Mesothelial cell of epicardium (in vitro differentiated cells): ENCODE results near the gene BAZ2B. TPM values are rescaled to one million over a fixed set of nuclear protein-coding genes. Genes with fewer than 3 reads are reported as not detected.

ENCODE experiments used
- DNase-seq, 2 experiments: peaks; one replicate each; pipeline ENCODE4 v3.0.0; 2021; ENCODE audit warnings: low spot score in 2 of 2; ENCODE audit not compliant: unreplicated experiment in 2 of 2
- H3K27ac Mint-ChIP-seq: 2 replicates; pipeline ENCODE4 v1.8.0; 2021; ENCODE audit warnings: mixed read lengths
- H3K27me3 Mint-ChIP-seq: 2 replicates; pipeline ENCODE4 v1.8.0; 2021; ENCODE audit warnings: low read depth, mixed read lengths
- H3K36me3 Mint-ChIP-seq: 2 replicates; pipeline ENCODE4 v1.8.0; 2021; ENCODE audit warnings: mixed read lengths
- H3K4me1 Mint-ChIP-seq: 2 replicates; pipeline ENCODE4 v1.8.0; 2021; ENCODE audit warnings: mixed read lengths
- H3K4me3 Mint-ChIP-seq: 2 replicates; pipeline ENCODE4 v1.8.0; 2021; ENCODE audit warnings: mild to moderate bottlenecking, moderate library complexity, mixed read lengths
- H3K9me3 Mint-ChIP-seq: 2 replicates; pipeline ENCODE4 v1.8.0; 2021; ENCODE audit warnings: mixed read lengths
- CTCF ChIP-seq: fragments of 200-600 bp; sonication (generic); IDR thresholded peaks from one replicate; pipeline ENCODE4 v1.5.0; 2021; ENCODE audit warnings: antibody characterized with exemption; ENCODE audit not compliant: unreplicated experiment
- total RNA-seq: library from RNA; stranded (reverse); gene quantifications from 3 replicates; pipeline ENCODE4 v1.2.1, GENCODE V29; 2021

The BAZ2B gene
- total RNA-seq, 1 donor from 2014 or later, result 141 TPM

GRCh38 chr2:159497256-159497655 lies 119.1 kb downstream of the BAZ2B start:
- Mint-ChIP-seq H3K9me3 (peaks cover 12% of the 10 kb centered on the region), H3K4me3 (no peak overlapping the region), H3K36me3 (peaks cover 24% of the 10 kb centered on the region), H3K27ac (peak overlapping the region; percentile 74), H3K4me1 (no peaks in the 10 kb centered on the region), H3K27me3 (no peaks in the 10 kb centered on the region)
- DNase-seq, result no peak
- TF ChIP-seq CTCF, result no peak

- no peaks in the 10 kb centered on the region for H3K27me3 Mint-ChIP-seq
- DNase-seq, result no peak
- H3K4me1 Mint-ChIP-seq, result no peaks in the 10 kb centered on the region
- H3K27ac Mint-ChIP-seq, result no peak overlapping the region
- TF ChIP-seq CTCF, result no peak
- H3K36me3 Mint-ChIP-seq, result peaks cover 6% of the 10 kb centered on the region
- H3K4me3 Mint-ChIP-seq, result no peak overlapping the region
- H3K9me3 Mint-ChIP-seq, result peaks cover 4% of the 10 kb centered on the region
Measured at GRCh38 chr2:159489476-159489875, 126.9 kb downstream of the BAZ2B start.

- Mint-ChIP-seq H3K27me3 (no peaks in the 10 kb centered on the region), H3K27ac (no peak overlapping the region), H3K4me1 (no peaks in the 10 kb centered on the region), H3K4me3 (no peak overlapping the region), H3K36me3 (peaks cover 2% of the 10 kb centered on the region), H3K9me3 (no peaks in the 10 kb centered on the region)
- no peak for TF ChIP-seq CTCF
- DNase-seq, result no peak
Measured at GRCh38 chr2:159484532-159484931, 131.8 kb downstream of the BAZ2B start.

GRCh38 chr2:159476329-159476728 lies 140.0 kb downstream of the BAZ2B start:
- peaks cover 18% of the 10 kb centered on the region for H3K9me3 Mint-ChIP-seq
- no peaks in the 10 kb centered on the region for H3K4me1 Mint-ChIP-seq
- no peak overlapping the region for H3K27ac Mint-ChIP-seq
- H3K4me3 Mint-ChIP-seq, result no peak overlapping the region
- H3K27me3 Mint-ChIP-seq, result no peaks in the 10 kb centered on the region
- no peak for TF ChIP-seq CTCF
- H3K36me3 Mint-ChIP-seq, result peaks cover 46% of the 10 kb centered on the region
- DNase-seq, result no peak

GRCh38 chr2:159475793-159476192 lies 140.6 kb downstream of the BAZ2B start:
- Mint-ChIP-seq H3K36me3 (peaks cover 46% of the 10 kb centered on the region), H3K9me3 (peaks cover 18% of the 10 kb centered on the region), H3K27me3 (no peaks in the 10 kb centered on the region), H3K4me1 (peaks cover 3% of the 10 kb centered on the region), H3K27ac (no peak overlapping the region), H3K4me3 (no peak overlapping the region)
- DNase-seq, result no peak
- no peak for TF ChIP-seq CTCF

GRCh38 chr2:159471340-159471739 lies 145.0 kb downstream of the BAZ2B start:
- DNase-seq, result no peak
- H3K36me3 Mint-ChIP-seq, result peaks cover 62% of the 10 kb centered on the region
- H3K27ac Mint-ChIP-seq, result peak overlapping the region; percentile 13
- H3K4me3 Mint-ChIP-seq, result no peak overlapping the region
- H3K27me3 Mint-ChIP-seq, result no peaks in the 10 kb centered on the region
- peaks cover 28% of the 10 kb centered on the region for H3K9me3 Mint-ChIP-seq
- peaks cover 10% of the 10 kb centered on the region for H3K4me1 Mint-ChIP-seq
- no peak for TF ChIP-seq CTCF
